Kidney epithelial cell (primary cell): ENCODE results near the gene DNASE2B. TPM values are rescaled to one million over a fixed set of nuclear protein-coding genes. Genes with fewer than 3 reads are reported as not detected.

ENCODE experiments used
- DNase-seq: peaks from one replicate; pipeline ENCODE4 v3.0.0-alpha.2; 2010; ENCODE audit warnings: low read depth
- H3K27me3 ChIP-seq: 2 replicates; pipeline ENCODE4 v1.6.0; 2011; ENCODE audit warnings: low read length; ENCODE audit not compliant: control insufficient read depth, insufficient read depth
- H3K36me3 ChIP-seq: 2 replicates; pipeline ENCODE4 v1.5.1; 2011; ENCODE audit warnings: low read length; ENCODE audit not compliant: control insufficient read depth, insufficient read depth
- H3K4me3 ChIP-seq: 2 replicates; pipeline ENCODE4 v1.5.1; 2011; ENCODE audit warnings: low read depth, mild to moderate bottlenecking, control low read depth, low read length
- total RNA-seq: library from RNA; depleted of rRNA; stranded (reverse); fragments of >200 nt; gene quantifications from 2 replicates; pipeline ENCODE4 v1.2.3, GENCODE V29; 2015
- TF ChIP-seq, protein P1 (sequence below): IDR thresholded peaks from 2 replicates; pipeline ENCODE4 v1.5.1; 2011; ENCODE audit warnings: mild to moderate bottlenecking, moderate library complexity, low read length, control low read depth, inconsistent platforms; ENCODE audit not compliant: insufficient read depth, poor library complexity, severe bottlenecking

The DNASE2B gene
- total RNA-seq, 1 donor from 2014 or later: not detected

- Histone ChIP-seq H3K36me3 (no peaks in the 10 kb centered on the region), H3K27me3 (no peaks in the 10 kb centered on the region), H3K4me3 (no peak overlapping the region)
- TF ChIP-seq, protein P1, sequence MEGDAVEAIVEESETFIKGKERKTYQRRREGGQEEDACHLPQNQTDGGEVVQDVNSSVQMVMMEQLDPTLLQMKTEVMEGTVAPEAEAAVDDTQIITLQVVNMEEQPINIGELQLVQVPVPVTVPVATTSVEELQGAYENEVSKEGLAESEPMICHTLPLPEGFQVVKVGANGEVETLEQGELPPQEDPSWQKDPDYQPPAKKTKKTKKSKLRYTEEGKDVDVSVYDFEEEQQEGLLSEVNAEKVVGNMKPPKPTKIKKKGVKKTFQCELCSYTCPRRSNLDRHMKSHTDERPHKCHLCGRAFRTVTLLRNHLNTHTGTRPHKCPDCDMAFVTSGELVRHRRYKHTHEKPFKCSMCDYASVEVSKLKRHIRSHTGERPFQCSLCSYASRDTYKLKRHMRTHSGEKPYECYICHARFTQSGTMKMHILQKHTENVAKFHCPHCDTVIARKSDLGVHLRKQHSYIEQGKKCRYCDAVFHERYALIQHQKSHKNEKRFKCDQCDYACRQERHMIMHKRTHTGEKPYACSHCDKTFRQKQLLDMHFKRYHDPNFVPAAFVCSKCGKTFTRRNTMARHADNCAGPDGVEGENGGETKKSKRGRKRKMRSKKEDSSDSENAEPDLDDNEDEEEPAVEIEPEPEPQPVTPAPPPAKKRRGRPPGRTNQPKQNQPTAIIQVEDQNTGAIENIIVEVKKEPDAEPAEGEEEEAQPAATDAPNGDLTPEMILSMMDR: no peak
- DNase-seq: no peak
These were observed 12.9 kb upstream of the DNASE2B start for GRCh38 chr1:84385347-84385746.

GRCh38 chr1:84386716-84387479, 11.4 kb upstream of the DNASE2B start:
- Histone ChIP-seq H3K36me3 (no peaks in the 10 kb centered on the region), H3K27me3 (no peaks in the 10 kb centered on the region), H3K4me3 (no peak overlapping the region)
- TF ChIP-seq, protein P1: no peak
- DNase-seq: peak; percentile 31

DNA sequence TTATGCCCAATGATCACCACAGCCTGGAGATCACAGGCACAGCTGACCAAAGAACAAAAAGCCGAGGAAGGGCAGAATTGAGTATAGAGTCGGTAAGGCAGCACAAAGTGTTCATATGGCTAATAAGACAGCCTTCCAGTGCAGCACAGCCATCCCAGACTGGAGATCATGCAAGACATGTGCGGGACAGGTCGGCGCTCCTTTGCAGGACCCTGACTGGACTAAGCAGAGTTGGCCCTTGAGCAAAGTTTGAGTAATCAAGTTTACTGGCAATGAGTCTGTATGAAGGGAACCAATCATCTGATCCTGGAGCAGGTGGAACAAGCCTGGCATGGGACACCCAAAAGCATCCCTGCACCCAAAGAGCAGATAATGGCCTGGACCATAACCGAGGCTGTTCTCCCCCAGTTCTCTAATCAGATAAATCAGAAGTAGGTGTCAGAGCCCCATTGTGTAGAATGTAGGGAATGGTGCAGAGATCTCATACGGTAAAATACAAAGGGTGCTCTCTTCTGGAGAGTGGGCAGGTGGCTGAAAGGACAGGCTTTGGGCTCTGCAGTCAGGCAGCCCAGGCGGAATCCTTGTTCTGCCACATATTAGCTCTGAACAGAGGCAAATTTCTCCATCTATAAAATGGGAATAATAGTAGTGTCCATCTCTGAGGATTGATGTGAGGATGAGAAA, 10.7 kb upstream of the DNASE2B start:
- Histone ChIP-seq H3K36me3 (no peaks in the 10 kb centered on the region), H3K27me3 (no peaks in the 10 kb centered on the region), H3K4me3 (no peak overlapping the region)
- TF ChIP-seq, protein P1: peak; percentile 3
- DNase-seq: no peak

DNA sequence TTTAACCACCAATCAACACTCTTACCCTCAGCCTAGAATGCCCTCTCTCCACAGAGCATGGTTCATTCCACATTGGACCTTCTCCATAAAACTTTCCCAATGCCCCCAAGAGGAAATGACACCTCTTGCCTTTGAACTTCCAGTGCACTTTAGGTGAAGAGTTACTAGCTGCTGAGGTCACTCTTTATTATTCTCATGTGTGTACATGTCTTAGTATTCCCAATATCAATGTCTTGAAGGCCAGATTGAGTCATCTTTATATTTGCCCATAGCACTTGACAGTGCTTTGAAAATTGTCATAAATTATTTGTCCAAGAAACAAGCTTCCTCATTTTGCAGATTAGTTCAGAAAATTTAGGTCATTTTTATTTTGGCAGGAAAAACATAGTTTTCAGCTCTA, 8.1 kb upstream of the DNASE2B start:
- H3K4me3 ChIP-seq: no peak overlapping the region
- DNase-seq: no peak
- no peaks in the 10 kb centered on the region for H3K27me3 ChIP-seq
- TF ChIP-seq, protein P1: no peak
- H3K36me3 ChIP-seq: no peaks in the 10 kb centered on the region

GRCh38 chr1:84401156-84401555, 2.9 kb downstream of the DNASE2B start:
- Histone ChIP-seq H3K36me3 (no peaks in the 10 kb centered on the region), H3K27me3 (no peaks in the 10 kb centered on the region), H3K4me3 (no peak overlapping the region)
- no peak for DNase-seq
- TF ChIP-seq, protein P1: no peak
